HuH-7 (cell line): Measurements from ENCODE around the gene ECSIT.
"Not testable (repeated sequence)": the region's sequence is repeated elsewhere in the genome, so short reads cannot be mapped to it uniquely, and the experiment has no call there.

Experiments used
- DNase-seq: peaks from one replicate; pipeline ENCODE4 v3.0.0; 2011; ENCODE audit warnings: low spot score

The ECSIT gene

GRCh38 chr19:11528551-11529341 lies at the start of gene ECSIT:
TSS of gene ECSIT (minus strand) at chr19:11529134. CDS start at chr19:11519170, 9,964 bp downstream.
- peak; percentile 93 for DNase-seq

- no peak for DNase-seq
Measured at GRCh38 chr19:11577451-11578257, 48.7 kb upstream of the ECSIT start, which contains the start of gene ACP5. TSS of gene ACP5 (minus strand) at chr19:11577645. CDS start at chr19:11577317, 328 bp downstream.

- no peak for DNase-seq
Measured at GRCh38 chr19:11576227-11576626, 47.3 kb upstream of the ECSIT start.

- no peak for DNase-seq
Measured at GRCh38 chr19:11574689-11575088, 45.8 kb upstream of the ECSIT start.

- DNase-seq = not testable (repeated sequence)
Measured at GRCh38 chr19:11573763-11574162, 44.8 kb upstream of the ECSIT start.

GRCh38 chr19:11573354-11573753 lies 44.4 kb upstream of the ECSIT start:
- not testable (repeated sequence) for DNase-seq

- no peak for DNase-seq
Measured at GRCh38 chr19:11570039-11570462, 41.1 kb upstream of the ECSIT start.

- DNase-seq = no peak
Measured at GRCh38 chr19:11566164-11566563, 37.2 kb upstream of the ECSIT start.

- not testable (repeated sequence) for DNase-seq
Measured at GRCh38 chr19:11565649-11565980, 36.7 kb upstream of the ECSIT start.

- not testable (repeated sequence) for DNase-seq
Measured at GRCh38 chr19:11564082-11564807, 35.3 kb upstream of the ECSIT start.

- DNase-seq = no peak
Measured at GRCh38 chr19:11563532-11563931, 34.6 kb upstream of the ECSIT start.

GRCh38 chr19:11560404-11561051 lies 31.6 kb upstream of the ECSIT start:
- no peak for DNase-seq

- peak; percentile 97 for DNase-seq
Measured at GRCh38 chr19:11558881-11559828, 30.2 kb upstream of the ECSIT start, which contains the start of gene ELOF1. TSS of gene ELOF1 (minus strand) at chr19:11559230. CDS start at chr19:11554347, 4,883 bp downstream.

- no peak for DNase-seq
Measured at GRCh38 chr19:11556634-11557420, 27.9 kb upstream of the ECSIT start.

- DNase-seq = no peak
Measured at GRCh38 chr19:11555246-11555645, 26.3 kb upstream of the ECSIT start.

- no peak for DNase-seq
Measured at GRCh38 chr19:11554160-11554559, 25.2 kb upstream of the ECSIT start.

- no peak for DNase-seq
Measured at GRCh38 chr19:11552666-11553372, 23.9 kb upstream of the ECSIT start.

- no peak for DNase-seq
Measured at GRCh38 chr19:11551603-11552235, 22.8 kb upstream of the ECSIT start.

GRCh38 chr19:11550265-11550664 lies 21.3 kb upstream of the ECSIT start:
- no peak for DNase-seq
